Endothelial cell (in vitro differentiated cells): ENCODE results near the gene CCDC92B. TPM values are rescaled to one million over a fixed set of nuclear protein-coding genes. Genes with fewer than 3 reads are reported as not detected.

ENCODE experiments used
- DNase-seq: peaks from one replicate; pipeline ENCODE4 v3.0.0; 2021; ENCODE audit warnings: low spot score
- H3K27ac Mint-ChIP-seq: one replicate; pipeline ENCODE4 v1.8.0; 2021; ENCODE audit warnings: mixed read lengths, inconsistent platforms; ENCODE audit not compliant: unreplicated experiment
- H3K27me3 Mint-ChIP-seq: one replicate; pipeline ENCODE4 v1.8.0; 2021; ENCODE audit warnings: mild to moderate bottlenecking, moderate library complexity, mixed read lengths, inconsistent platforms; ENCODE audit not compliant: unreplicated experiment
- H3K36me3 Mint-ChIP-seq: one replicate; pipeline ENCODE4 v1.8.0; 2021; ENCODE audit warnings: mild to moderate bottlenecking, low read depth, mixed read lengths, inconsistent platforms; ENCODE audit not compliant: unreplicated experiment
- H3K4me1 Mint-ChIP-seq: one replicate; pipeline ENCODE4 v1.8.0; 2021; ENCODE audit warnings: mild to moderate bottlenecking, mixed read lengths, inconsistent platforms; ENCODE audit not compliant: unreplicated experiment
- H3K4me3 Mint-ChIP-seq: one replicate; pipeline ENCODE4 v1.8.0; 2021; ENCODE audit warnings: mild to moderate bottlenecking, mixed read lengths, inconsistent platforms; ENCODE audit not compliant: unreplicated experiment
- H3K9me3 Mint-ChIP-seq: one replicate; pipeline ENCODE4 v1.8.0; 2021; ENCODE audit warnings: mixed read lengths, inconsistent platforms; ENCODE audit not compliant: unreplicated experiment
- total RNA-seq: library from RNA; stranded (reverse); fragmentation: NEBNext Ultra II Directional; extraction: Animal tissue kit (Norgen Biotek cat#: 25700); gene quantifications from one replicate; pipeline ENCODE4 v1.2.1, GENCODE V29; 2021; ENCODE audit not compliant: unreplicated experiment
- TF ChIP-seq, protein P1 (sequence below): fragments of 200-600 bp; sonication (generic); IDR thresholded peaks from one replicate; pipeline ENCODE4 v1.5.0; 2021; ENCODE audit warnings: antibody characterized with exemption; ENCODE audit not compliant: unreplicated experiment

Gene CCDC92B
- total RNA-seq, 1 donor from 2014 or later, result 1.9 TPM

DNA sequence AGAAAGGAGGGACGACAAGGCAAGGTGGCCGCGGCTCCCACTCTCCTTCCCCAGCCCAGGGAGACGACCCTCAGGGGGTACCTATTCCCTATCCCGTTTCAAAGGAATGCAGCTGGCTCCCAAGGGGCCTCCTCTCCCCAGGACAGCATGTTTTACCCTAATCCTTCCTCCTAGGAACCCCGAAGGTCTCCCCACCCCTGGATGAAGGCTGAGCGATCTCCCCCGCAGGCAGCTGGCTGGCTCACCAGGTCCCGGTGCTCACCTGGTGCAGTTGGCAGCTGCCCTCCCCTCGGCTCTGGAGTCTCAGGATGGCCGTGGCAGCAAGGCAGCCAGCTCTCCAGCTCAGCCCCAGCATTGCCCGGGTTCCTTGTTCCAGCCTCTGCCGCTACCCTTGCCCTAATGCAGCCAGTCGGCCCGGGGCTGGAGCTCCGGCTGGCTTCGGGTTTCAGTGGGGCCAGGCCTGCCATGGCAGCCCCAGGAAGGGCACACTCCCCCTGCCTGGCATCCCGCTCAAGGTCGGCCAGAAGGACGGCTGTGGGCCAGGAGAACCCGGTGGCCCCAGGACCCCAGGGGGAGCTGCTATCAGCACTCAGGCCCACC is 42.4 kb downstream of the CCDC92B start:
- DNase-seq, result no peak
- Mint-ChIP-seq H3K27ac (no peak overlapping the region), H3K4me3 (no peak overlapping the region), H3K36me3 (peaks cover 9% of the 10 kb centered on the region), H3K27me3 (peaks cover 15% of the 10 kb centered on the region), H3K4me1 (peaks cover 16% of the 10 kb centered on the region), H3K9me3 (no peaks in the 10 kb centered on the region)
- TF ChIP-seq, protein P1, sequence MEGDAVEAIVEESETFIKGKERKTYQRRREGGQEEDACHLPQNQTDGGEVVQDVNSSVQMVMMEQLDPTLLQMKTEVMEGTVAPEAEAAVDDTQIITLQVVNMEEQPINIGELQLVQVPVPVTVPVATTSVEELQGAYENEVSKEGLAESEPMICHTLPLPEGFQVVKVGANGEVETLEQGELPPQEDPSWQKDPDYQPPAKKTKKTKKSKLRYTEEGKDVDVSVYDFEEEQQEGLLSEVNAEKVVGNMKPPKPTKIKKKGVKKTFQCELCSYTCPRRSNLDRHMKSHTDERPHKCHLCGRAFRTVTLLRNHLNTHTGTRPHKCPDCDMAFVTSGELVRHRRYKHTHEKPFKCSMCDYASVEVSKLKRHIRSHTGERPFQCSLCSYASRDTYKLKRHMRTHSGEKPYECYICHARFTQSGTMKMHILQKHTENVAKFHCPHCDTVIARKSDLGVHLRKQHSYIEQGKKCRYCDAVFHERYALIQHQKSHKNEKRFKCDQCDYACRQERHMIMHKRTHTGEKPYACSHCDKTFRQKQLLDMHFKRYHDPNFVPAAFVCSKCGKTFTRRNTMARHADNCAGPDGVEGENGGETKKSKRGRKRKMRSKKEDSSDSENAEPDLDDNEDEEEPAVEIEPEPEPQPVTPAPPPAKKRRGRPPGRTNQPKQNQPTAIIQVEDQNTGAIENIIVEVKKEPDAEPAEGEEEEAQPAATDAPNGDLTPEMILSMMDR, result no peak

DNA sequence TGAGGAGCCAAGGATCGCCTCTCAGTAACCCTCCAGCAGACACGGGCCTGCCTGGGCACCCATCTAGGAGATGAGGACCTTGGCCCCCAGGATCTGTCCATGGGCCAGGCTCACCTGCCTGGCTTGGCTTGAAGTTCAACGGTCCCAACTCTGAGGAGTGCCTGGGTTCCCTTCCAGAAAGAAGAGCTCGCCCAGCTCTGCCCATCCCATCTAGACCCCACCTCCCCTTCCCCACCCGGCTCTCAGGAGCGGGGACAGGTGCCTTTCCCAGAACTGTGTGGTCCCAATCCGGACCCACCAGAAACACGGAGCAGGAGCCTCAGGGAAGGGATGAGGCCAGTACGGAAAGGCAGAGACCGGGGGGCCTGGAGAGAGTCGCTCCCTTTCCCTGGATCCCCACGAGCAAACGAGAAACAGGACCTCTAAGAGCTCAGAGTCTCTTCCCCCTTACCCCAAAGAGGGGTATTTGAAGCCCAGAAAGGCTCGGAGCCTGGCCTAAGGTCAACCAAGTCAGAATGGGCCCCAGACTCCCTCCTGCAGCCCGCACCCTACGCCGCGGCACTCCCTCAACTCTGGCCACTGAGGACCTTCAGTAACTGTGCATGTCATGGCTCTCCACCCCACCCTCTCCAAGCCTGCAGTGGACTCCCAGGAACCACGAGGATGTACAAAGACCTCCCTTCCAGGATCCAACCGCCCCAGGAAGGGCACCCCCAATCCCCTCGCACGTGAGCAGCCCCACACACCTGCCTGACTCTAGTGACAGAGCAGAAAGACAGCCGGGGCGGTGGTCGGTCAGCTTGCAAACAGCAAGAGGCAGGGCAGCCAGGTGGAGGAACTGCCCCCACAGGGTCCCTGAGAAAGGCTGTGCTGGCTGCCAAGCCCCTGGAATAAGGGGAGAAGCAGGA is 43.3 kb downstream of the CCDC92B start:
- Mint-ChIP-seq H3K27me3 (peaks cover 15% of the 10 kb centered on the region), H3K4me3 (no peak overlapping the region), H3K9me3 (no peaks in the 10 kb centered on the region), H3K27ac (no peak overlapping the region), H3K36me3 (peaks cover 9% of the 10 kb centered on the region), H3K4me1 (peaks cover 15% of the 10 kb centered on the region)
- DNase-seq, result no peak
- TF ChIP-seq, protein P1, result no peak

DNA sequence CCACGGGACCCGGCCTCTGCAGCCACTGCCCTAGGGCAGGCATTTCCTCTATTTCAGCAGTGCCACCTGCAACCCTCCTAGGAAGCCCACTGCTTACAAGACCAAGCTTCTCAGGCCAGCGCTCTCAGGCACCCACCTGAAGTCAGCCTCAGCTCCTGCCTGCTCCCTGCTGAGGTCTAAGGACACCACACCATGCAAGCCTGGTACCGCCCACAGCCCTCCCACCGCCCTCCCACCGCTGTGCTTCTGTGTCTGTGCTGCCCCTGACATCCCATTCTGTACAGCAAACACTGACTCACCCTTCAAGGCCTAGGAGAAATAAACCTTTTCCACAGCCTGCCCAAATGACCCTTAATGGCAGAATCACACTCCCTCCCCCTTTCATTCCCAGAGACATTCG is 44.2 kb downstream of the CCDC92B start:
- H3K27ac Mint-ChIP-seq, result no peak overlapping the region
- TF ChIP-seq, protein P1, result no peak
- DNase-seq, result no peak
- H3K27me3 Mint-ChIP-seq, result peaks cover 13% of the 10 kb centered on the region
- H3K4me3 Mint-ChIP-seq, result peak overlapping the region; percentile 37
- peaks cover 9% of the 10 kb centered on the region for H3K4me1 Mint-ChIP-seq
- peaks cover 10% of the 10 kb centered on the region for H3K36me3 Mint-ChIP-seq
- no peaks in the 10 kb centered on the region for H3K9me3 Mint-ChIP-seq

DNA sequence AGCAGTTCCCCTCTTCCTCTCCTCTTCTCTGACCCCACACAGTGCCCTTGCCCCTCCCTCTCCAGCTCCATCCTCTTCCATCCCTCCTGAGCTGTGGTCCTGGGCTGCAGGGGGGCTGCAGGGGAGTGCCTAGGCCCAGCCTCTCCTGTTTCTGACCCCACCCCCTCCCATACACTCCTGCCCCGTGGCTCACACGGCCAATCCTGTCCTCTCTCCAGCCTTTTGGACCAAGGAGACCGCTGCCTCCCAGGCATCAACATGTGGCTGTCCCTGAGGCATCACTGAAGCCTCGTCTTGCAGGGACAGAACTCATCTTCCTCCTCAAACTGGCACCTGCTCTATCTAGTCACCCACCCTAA is 44.6 kb downstream of the CCDC92B start:
- DNase-seq, result no peak
- Mint-ChIP-seq H3K9me3 (no peaks in the 10 kb centered on the region), H3K36me3 (peaks cover 12% of the 10 kb centered on the region), H3K27ac (no peak overlapping the region), H3K4me3 (peak overlapping the region; percentile 37), H3K4me1 (peaks cover 5% of the 10 kb centered on the region), H3K27me3 (peaks cover 11% of the 10 kb centered on the region)
- TF ChIP-seq, protein P1, result no peak
